ENCODE results near the gene SLC27A5.

DNA sequence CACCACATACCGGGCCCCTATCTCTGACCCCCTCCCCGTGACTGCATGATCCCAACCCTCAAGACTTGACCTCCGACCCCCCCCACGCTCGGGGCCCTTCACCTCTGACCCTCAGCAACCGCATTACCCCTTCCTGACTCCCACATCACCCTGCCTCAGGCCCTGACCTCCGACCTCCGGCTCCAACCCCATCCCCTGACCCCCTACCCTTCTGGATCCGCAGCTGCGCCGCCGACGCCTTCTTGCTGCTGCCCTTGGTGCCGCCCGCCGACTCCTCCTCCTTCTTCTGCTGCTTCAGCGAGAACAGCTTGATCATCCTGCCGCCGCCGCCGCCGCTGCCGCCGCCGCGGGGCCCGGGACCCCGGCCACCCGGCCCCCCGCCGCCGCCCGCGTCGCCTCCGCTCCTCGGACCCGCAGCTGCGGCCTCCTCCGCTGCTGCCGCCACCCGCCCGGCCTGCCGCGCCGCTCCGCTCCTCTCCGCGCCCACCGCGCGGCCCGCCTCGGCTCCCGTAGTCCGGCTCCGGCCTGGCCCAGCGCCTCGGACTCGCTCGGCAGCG is 46.4 kb upstream of the SLC27A5 start, which contains the start of gene UBE2M:
- TF ChIP-seq, protein P1, sequence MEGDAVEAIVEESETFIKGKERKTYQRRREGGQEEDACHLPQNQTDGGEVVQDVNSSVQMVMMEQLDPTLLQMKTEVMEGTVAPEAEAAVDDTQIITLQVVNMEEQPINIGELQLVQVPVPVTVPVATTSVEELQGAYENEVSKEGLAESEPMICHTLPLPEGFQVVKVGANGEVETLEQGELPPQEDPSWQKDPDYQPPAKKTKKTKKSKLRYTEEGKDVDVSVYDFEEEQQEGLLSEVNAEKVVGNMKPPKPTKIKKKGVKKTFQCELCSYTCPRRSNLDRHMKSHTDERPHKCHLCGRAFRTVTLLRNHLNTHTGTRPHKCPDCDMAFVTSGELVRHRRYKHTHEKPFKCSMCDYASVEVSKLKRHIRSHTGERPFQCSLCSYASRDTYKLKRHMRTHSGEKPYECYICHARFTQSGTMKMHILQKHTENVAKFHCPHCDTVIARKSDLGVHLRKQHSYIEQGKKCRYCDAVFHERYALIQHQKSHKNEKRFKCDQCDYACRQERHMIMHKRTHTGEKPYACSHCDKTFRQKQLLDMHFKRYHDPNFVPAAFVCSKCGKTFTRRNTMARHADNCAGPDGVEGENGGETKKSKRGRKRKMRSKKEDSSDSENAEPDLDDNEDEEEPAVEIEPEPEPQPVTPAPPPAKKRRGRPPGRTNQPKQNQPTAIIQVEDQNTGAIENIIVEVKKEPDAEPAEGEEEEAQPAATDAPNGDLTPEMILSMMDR (IDR thresholded peaks at IDR 0.05) = no peak
- TF ChIP-seq POLR2A (IDR thresholded peaks at IDR 0.05) = peak in 1 of 2 donors; percentile 24

All from uterus (tissue), 2 donors.